T-helper 2 cell treated with Interferon-gamma antibody and Interleukin-4, amounts not matched to agents 100 ng/mL and 5 ng/mL, for 36 hours (primary cell): ENCODE results near the gene TIE1. TPM values are rescaled to one million over a fixed set of nuclear protein-coding genes. Genes with fewer than 3 reads are reported as not detected.

ENCODE experiments used
- intact Hi-C: fragments of 100-400 bp; cut with micrococcal nuclease; formaldehyde crosslinking; loops from one replicate; pipeline ENCODE4 v1.15.1; 2023
- total RNA-seq: library from RNA; stranded (reverse); gene quantifications from 2 replicates; pipeline ENCODE4 v1.2.3, GENCODE V29; 2022

TIE1 gene
- total RNA-seq, 1 donor from 2014 or later: 0.27 TPM

GRCh38 chr1:43358746-43359693 is 58.2 kb downstream of the TIE1 start, which contains the start of gene CDC20:
Gene CDC20 (plus strand): TSS chr1:43358981. CDS start chr1:43359216, 235 bp downstream.
- intact Hi-C loops: loop anchor here (1.0 to 2.0 kb wide), 5 partner anchors 9 to 902 kb away; partner anchors contain the start of genes ELOVL1, MED8, PPCS and SZT2

GRCh38 chr1:43359696-43360095 is 58.9 kb downstream of the TIE1 start:
- intact Hi-C loops: loop anchor here (2.0 to 10.0 kb wide), 3 partner anchors 29 to 903 kb away; partner anchors contain the start of genes MED8, PPCS, SLC2A1 and SZT2

GRCh38 chr1:43360616-43361015 is 59.8 kb downstream of the TIE1 start:
- intact Hi-C loops: loop anchor here (10.0 kb wide), 1 partner anchor 406 kb away; the partner anchor contains the start of gene SLC2A1

- intact Hi-C loops: loop anchor here (10.0 kb wide), 1 partner anchor 409 kb away; the partner anchor contains the start of gene SLC2A1
Measured at GRCh38 chr1:43363283-43363934, 62.6 kb downstream of the TIE1 start.

GRCh38 chr1:43363935-43364525 is 63.2 kb downstream of the TIE1 start:
- intact Hi-C loops: loop anchor here (10.0 kb wide), 1 partner anchor 409 kb away; the partner anchor contains the start of gene SLC2A1

GRCh38 chr1:43365678-43366077 is 64.9 kb downstream of the TIE1 start:
- intact Hi-C loops: loop anchor here (10.0 kb wide), 1 partner anchor 411 kb away; the partner anchor contains the start of gene SLC2A1

- intact Hi-C loops: loop anchor here (10.0 kb wide), 1 partner anchor 411 kb away; the partner anchor contains the start of gene SLC2A1
Measured at GRCh38 chr1:43366179-43366578, 65.4 kb downstream of the TIE1 start.

- intact Hi-C loops: loop anchor here (10.0 kb wide), 1 partner anchor 412 kb away; the partner anchor contains the start of gene SLC2A1
Measured at GRCh38 chr1:43366601-43367025, 65.8 kb downstream of the TIE1 start.

- intact Hi-C loops: loop anchor here (10.0 kb wide), 1 partner anchor 412 kb away; the partner anchor contains the start of gene SLC2A1
Measured at GRCh38 chr1:43367026-43367903, 66.5 kb downstream of the TIE1 start.

GRCh38 chr1:43367904-43368645 is 67.3 kb downstream of the TIE1 start, which contains the start of gene ELOVL1:
Gene ELOVL1 (minus strand): TSS chr1:43368011. CDS start chr1:43365609, 2,402 bp downstream.
- intact Hi-C loops: loop anchor here (1.0 to 10.0 kb wide), 5 partner anchors 10 to 413 kb away; partner anchors contain the start of genes CDC20, CFAP57, EBNA1BP2 and MED8

GRCh38 chr1:43368646-43369020 is 67.9 kb downstream of the TIE1 start:
- intact Hi-C loops: loop anchor here (1.0 to 10.0 kb wide), 5 partner anchors 10 to 414 kb away; partner anchors contain the start of genes CDC20, CFAP57, EBNA1BP2 and MED8

- intact Hi-C loops: loop anchor here (2.0 to 10.0 kb wide), 2 partner anchors 85 to 415 kb away; partner anchors contain the start of gene SLC2A1
Measured at GRCh38 chr1:43369779-43370178, 69.0 kb downstream of the TIE1 start.

- intact Hi-C loops: no loop called here
Measured at GRCh38 chr1:43370564-43370963, 69.8 kb downstream of the TIE1 start.

- intact Hi-C loops: no loop called here
Measured at GRCh38 chr1:43372172-43372571, 71.4 kb downstream of the TIE1 start.

Other genes with a start within 250 kb of the TIE1 start
- 56.0 and 59.4 TPM in 2 replicates for gene EBNA1BP2, start 128.7 kb upstream of the TIE1 start, total RNA-seq
- gene CFAP57, start 128.7 kb upstream of the TIE1 start, total RNA-seq: not detected in 2 replicates
- gene TMEM125, start 31.0 kb upstream of the TIE1 start, total RNA-seq: not detected in 2 replicates
- not detected in 2 replicates for gene C1orf210, start 15.4 kb upstream of the TIE1 start, total RNA-seq
- gene MPL, start 36.8 kb downstream of the TIE1 start, total RNA-seq: not detected in 2 replicates
- 157 and 166 TPM in 2 replicates for gene CDC20, start 58.0 kb downstream of the TIE1 start, total RNA-seq
- gene ELOVL1, start 67.0 kb downstream of the TIE1 start, total RNA-seq: 74.2 and 75.4 TPM in 2 replicates
- gene MED8, start 88.8 kb downstream of the TIE1 start, total RNA-seq: 34.6 and 36.9 TPM in 2 replicates
- gene SZT2, start 88.9 kb downstream of the TIE1 start, total RNA-seq: 72.7 and 77.9 TPM in 2 replicates
- gene HYI, start 152.9 kb downstream of the TIE1 start, total RNA-seq: 35.4 and 37.9 TPM in 2 replicates
- 1.7 and 2.6 TPM in 2 replicates for gene PTPRF, start 229.9 kb downstream of the TIE1 start, total RNA-seq